SK-N-SH (cell line): ENCODE measurements around the gene ARHGEF10L.

ENCODE experiments used
- CTCF ChIP-seq: fragments of 200-600 bp; sonication (generic); IDR thresholded peaks from 2 replicates; pipeline ENCODE4 v1.6.1; 2017; ENCODE audit warnings: antibody characterized with exemption, mild to moderate bottlenecking, moderate library complexity
- JUND ChIP-seq: IDR thresholded peaks from 2 replicates; pipeline ENCODE4 v1.4.0; 2012

GRCh38 chr1:17746920-17747319 is 207.4 kb downstream of the ARHGEF10L start:
- TF ChIP-seq CTCF (no peak), JUND (no peak)
